ENCODE results near the gene COL18A1. TPM values are rescaled to one million over a fixed set of nuclear protein-coding genes. Genes with fewer than 3 reads are reported as not detected.
A peak's percentile ranks its signal among the peaks of the same experiment; 100 is the strongest.

The COL18A1 gene
- total and polyA plus RNA-seq, 9 of the 15 experiments (the other 6 are each of a cell fraction or from before 2014, with no cell fraction given), result 0.14 to 16.4 (median 2.0) TPM

DNA sequence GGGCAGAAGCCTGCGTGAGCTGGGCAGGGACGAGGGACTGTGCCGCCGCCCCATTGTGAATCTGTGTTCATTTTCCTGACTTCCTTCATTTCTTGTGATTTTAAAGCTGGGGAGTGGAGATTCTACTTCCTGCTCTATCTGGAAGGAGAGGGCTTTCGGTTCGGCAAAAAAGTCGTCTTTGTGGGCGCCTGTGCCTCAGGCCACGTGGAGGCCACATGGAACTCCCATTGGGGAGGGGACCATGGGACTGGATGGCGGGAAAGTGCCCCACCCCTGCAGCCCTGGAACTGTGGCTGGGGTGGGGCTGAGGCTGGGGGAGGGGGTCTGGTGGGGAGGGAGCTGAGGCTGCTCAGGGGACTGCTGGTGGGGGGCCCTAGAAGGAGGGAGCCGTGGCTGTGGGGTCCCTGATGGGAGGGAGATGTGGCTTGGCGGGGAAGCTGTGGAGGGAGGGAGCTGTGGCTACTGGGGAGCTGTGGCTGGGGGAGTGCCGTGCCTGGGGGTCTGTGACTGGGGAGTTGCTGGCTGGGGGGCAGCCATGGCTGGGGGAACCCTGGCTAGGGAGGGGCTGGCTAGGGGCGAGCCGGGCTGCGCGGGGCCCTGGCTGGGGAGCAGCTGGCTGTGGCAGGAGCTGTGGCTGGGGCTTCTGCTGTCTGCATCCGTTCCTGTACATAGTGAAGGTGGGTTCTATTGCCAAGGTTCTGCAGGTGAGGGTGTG lies 31.5 kb downstream of the COL18A1 start:
- Histone ChIP-seq H3K9ac (ENCODE audit: insufficient read depth in 1 of 2, low read depth in 2 of 2, low read length in 2 of 2) (no peak overlapping the region), H3K79me2 (ENCODE audit: control insufficient read depth, insufficient read depth, low read length) (no peaks in the 10 kb centered on the region; the same call in 2 of the 3 replicates), H3K9me3 (replicated peaks; ENCODE audit: control insufficient read depth, insufficient read depth, low read depth, low read length) (peaks cover 2% of the 10 kb centered on the region; the same call in 1 of the 2 replicates), H3K9me1 (ENCODE audit: control insufficient read depth, insufficient read depth, low read length) (no peaks in the 10 kb centered on the region), H4K20me1 (replicated peaks; ENCODE audit: control insufficient read depth, insufficient read depth, low read length) (peaks cover 26% of the 10 kb centered on the region), H3K4me2 (ENCODE audit: insufficient read depth, low read length) (no peak overlapping the region), H3K36me3 (ENCODE audit: control insufficient read depth, insufficient read depth, low read length) (no peaks in the 10 kb centered on the region), H3K4me1 (replicated peaks in 1 of 2; ENCODE audit: control insufficient read depth in 2 of 2, insufficient read depth in 2 of 2, low read length in 2 of 2) (peaks cover 18 to 53% of the 10 kb centered on the region in 2 experiments; a peak in 4 of 5 replicates), H3K27me3 (ENCODE audit: control insufficient read depth in 2 of 2, insufficient read depth in 2 of 2, low read length in 2 of 2) (no peaks in the 10 kb centered on the region; a peak in 2 of 5 replicates), H2AFZ (ENCODE audit: low read depth, low read length) (no peak overlapping the region), H3K4me3 (no peak overlapping the region), H3K27ac (ENCODE audit: extremely low read depth, low read depth, low read length) (no peak overlapping the region)
- ATAC-seq (no peak), FAIRE-seq (no peak), DNase-seq (ENCODE audit: extremely low read depth in 1 of 4, low spot score in 3 of 4) (no peak)
- in situ Hi-C loops (cut with MboI), result no loop called here
- POLR2A ChIA-PET, result interaction anchor here (0.8 to 0.9 kb wide), 2 partner anchors 13 to 16 kb away, joined by 3 read pairs; no protein-coding TSS in a partner anchor
- intact Hi-C loops (cut with micrococcal nuclease), result no loop called here
- CTCF ChIA-PET (ENCODE audit: low intra/inter-chr PET ratio), result no interaction called here
- no TSS peak for BruUV-seq (replicated peaks)
- WGBS (ENCODE audit: insufficient coverage, low coverage, missing lambda C conversion rate), result 74% methylated on average over 17 of the region's 18 CpGs
- no peak for TF ChIP-seq FOSL1 (tag; conservative IDR thresholded peaks at IDR 0.05)
- no peak for TF ChIP-seq RHOXF2B (CRISPR knock-in tag; conservative IDR thresholded peaks at IDR 0.05)
- TF ChIP-seq, protein P1, sequence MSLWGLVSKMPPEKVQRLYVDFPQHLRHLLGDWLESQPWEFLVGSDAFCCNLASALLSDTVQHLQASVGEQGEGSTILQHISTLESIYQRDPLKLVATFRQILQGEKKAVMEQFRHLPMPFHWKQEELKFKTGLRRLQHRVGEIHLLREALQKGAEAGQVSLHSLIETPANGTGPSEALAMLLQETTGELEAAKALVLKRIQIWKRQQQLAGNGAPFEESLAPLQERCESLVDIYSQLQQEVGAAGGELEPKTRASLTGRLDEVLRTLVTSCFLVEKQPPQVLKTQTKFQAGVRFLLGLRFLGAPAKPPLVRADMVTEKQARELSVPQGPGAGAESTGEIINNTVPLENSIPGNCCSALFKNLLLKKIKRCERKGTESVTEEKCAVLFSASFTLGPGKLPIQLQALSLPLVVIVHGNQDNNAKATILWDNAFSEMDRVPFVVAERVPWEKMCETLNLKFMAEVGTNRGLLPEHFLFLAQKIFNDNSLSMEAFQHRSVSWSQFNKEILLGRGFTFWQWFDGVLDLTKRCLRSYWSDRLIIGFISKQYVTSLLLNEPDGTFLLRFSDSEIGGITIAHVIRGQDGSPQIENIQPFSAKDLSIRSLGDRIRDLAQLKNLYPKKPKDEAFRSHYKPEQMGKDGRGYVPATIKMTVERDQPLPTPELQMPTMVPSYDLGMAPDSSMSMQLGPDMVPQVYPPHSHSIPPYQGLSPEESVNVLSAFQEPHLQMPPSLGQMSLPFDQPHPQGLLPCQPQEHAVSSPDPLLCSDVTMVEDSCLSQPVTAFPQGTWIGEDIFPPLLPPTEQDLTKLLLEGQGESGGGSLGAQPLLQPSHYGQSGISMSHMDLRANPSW (CRISPR knock-in tag; IDR thresholded peaks at IDR 0.05), result no peak
- no peak for TF ChIP-seq CXXC5 (CRISPR knock-in tag; IDR thresholded peaks at IDR 0.05)
- TF ChIP-seq PURB (CRISPR knock-in tag; IDR thresholded peaks at IDR 0.05; ENCODE audit: low read depth), result no peak
- no peak for TF ChIP-seq NR4A1 (CRISPR knock-in tag; IDR thresholded peaks at IDR 0.05)
- no peak for TF ChIP-seq NR4A1 (tag; IDR thresholded peaks at IDR 0.05)
- TF ChIP-seq HLTF (IDR thresholded peaks at IDR 0.05), result no peak
- TF ChIP-seq, protein P2, sequence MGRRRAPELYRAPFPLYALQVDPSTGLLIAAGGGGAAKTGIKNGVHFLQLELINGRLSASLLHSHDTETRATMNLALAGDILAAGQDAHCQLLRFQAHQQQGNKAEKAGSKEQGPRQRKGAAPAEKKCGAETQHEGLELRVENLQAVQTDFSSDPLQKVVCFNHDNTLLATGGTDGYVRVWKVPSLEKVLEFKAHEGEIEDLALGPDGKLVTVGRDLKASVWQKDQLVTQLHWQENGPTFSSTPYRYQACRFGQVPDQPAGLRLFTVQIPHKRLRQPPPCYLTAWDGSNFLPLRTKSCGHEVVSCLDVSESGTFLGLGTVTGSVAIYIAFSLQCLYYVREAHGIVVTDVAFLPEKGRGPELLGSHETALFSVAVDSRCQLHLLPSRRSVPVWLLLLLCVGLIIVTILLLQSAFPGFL (CRISPR knock-in tag; IDR thresholded peaks at IDR 0.05), result no peak
- TF ChIP-seq, protein P3, sequence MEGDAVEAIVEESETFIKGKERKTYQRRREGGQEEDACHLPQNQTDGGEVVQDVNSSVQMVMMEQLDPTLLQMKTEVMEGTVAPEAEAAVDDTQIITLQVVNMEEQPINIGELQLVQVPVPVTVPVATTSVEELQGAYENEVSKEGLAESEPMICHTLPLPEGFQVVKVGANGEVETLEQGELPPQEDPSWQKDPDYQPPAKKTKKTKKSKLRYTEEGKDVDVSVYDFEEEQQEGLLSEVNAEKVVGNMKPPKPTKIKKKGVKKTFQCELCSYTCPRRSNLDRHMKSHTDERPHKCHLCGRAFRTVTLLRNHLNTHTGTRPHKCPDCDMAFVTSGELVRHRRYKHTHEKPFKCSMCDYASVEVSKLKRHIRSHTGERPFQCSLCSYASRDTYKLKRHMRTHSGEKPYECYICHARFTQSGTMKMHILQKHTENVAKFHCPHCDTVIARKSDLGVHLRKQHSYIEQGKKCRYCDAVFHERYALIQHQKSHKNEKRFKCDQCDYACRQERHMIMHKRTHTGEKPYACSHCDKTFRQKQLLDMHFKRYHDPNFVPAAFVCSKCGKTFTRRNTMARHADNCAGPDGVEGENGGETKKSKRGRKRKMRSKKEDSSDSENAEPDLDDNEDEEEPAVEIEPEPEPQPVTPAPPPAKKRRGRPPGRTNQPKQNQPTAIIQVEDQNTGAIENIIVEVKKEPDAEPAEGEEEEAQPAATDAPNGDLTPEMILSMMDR (IDR thresholded peaks at IDR 0.05 in 2 of 3, conservative IDR thresholded peaks at IDR 0.05 in 1 of 3; ENCODE audit: insufficient read depth in 2 of 3, low read depth in 1 of 3, low read length in 3 of 3), result no peak
- no peak for TF ChIP-seq HDAC6 (IDR thresholded peaks at IDR 0.05; ENCODE audit: low read depth, low read length)
- TF ChIP-seq ELF2 (CRISPR knock-in tag; IDR thresholded peaks at IDR 0.05), result no peak
- TF ChIP-seq, protein P4, sequence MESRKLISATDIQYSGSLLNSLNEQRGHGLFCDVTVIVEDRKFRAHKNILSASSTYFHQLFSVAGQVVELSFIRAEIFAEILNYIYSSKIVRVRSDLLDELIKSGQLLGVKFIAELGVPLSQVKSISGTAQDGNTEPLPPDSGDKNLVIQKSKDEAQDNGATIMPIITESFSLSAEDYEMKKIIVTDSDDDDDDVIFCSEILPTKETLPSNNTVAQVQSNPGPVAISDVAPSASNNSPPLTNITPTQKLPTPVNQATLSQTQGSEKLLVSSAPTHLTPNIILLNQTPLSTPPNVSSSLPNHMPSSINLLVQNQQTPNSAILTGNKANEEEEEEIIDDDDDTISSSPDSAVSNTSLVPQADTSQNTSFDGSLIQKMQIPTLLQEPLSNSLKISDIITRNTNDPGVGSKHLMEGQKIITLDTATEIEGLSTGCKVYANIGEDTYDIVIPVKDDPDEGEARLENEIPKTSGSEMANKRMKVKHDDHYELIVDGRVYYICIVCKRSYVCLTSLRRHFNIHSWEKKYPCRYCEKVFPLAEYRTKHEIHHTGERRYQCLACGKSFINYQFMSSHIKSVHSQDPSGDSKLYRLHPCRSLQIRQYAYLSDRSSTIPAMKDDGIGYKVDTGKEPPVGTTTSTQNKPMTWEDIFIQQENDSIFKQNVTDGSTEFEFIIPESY (CRISPR knock-in tag; IDR thresholded peaks at IDR 0.05), result peak; percentile 57; the same call in 1 of the 2 replicates
- TF ChIP-seq FOXJ3 (CRISPR knock-in tag; IDR thresholded peaks at IDR 0.05), result no peak
